Spleen (tissue), 3 donors: ENCODE results near the gene SBF1.

Experiments
- POLR2A ChIP-seq, 3 donors: fragments of 450-650 bp; IDR thresholded peaks; one replicate each; pipeline ENCODE4 v1.5.1; 2017; ENCODE audit warnings: antibody characterized with exemption in 3 of 3, mild to moderate bottlenecking in 1 of 3
- POLR2AphosphoS5 ChIP-seq, 3 donors: sonication (generic); formaldehyde crosslinking; IDR thresholded peaks; one replicate each; pipeline ENCODE4 v1.5.1; 2017; ENCODE audit warnings: antibody characterized with exemption in 3 of 3

DNA sequence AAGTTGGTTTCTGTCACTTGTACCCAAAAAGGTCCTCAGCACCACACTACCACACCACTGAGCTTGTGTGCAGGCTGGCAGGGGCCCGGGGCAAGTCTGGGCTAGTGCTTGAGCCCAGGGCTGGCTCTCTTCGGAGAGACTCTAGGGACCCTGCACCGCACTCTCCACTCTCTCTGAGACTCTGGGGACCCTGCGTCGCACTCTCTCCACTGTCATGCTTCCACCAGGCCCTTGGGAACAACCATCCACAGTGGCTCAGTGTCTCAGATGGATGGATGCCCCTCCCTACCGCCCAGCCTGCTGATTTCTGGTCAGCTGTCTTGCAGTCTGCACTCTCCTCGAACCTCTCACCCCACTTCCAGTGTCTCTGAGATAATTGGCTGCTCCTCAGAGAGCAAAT lies 2.0 kb upstream of the SBF1 start:
- TF ChIP-seq POLR2AphosphoS5 (IDR thresholded peaks at IDR 0.05), result no peak
- no peak for TF ChIP-seq POLR2A (IDR thresholded peaks at IDR 0.05)
